Measurements from ENCODE around the gene FRS2. TPM values are rescaled to one million over a fixed set of nuclear protein-coding genes. Genes with fewer than 3 reads are reported as not detected.

The FRS2 gene
- total RNA-seq, 2 donors from 2014 or later, result 4.9 to 14.3 TPM

DNA sequence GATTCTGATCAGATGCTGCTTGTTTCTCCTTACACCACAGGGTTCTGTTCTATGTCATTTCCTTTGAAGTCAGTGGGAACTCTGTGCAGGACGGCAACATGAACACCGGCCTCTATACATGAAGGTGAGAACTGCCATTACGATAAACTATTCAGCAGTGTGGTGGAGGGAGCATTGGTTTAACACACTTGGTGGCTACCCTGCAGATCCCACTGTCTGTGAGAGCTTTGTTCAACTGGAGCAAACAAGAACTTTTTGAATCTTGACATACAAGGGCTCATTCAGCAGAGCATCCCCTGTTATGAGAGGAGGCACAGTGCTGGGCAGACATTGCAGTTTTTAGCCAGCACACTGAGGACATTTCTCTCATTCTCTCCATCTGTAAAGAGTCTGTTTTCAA lies 10.7 kb upstream of the FRS2 start:
- Histone ChIP-seq H3K9me3 (no peaks in the 10 kb centered on the region), H3K27me3 (no peaks in the 10 kb centered on the region), H3K4me3 (no peak overlapping the region), H3K4me1 (no peaks in the 10 kb centered on the region), H3K27ac (no peak overlapping the region), H3K36me3 (replicated peaks in 1 of 2; ENCODE audit: insufficient read depth in 1 of 2, low read depth in 2 of 2) (no peaks in the 10 kb centered on the region)
- no peak for DNase-seq
- intact Hi-C loops (cut with DNase I), result no loop called here
- ATAC-seq, result no peak
- no peak for TF ChIP-seq POLR2A (IDR thresholded peaks at IDR 0.05)
- TF ChIP-seq, protein P1, sequence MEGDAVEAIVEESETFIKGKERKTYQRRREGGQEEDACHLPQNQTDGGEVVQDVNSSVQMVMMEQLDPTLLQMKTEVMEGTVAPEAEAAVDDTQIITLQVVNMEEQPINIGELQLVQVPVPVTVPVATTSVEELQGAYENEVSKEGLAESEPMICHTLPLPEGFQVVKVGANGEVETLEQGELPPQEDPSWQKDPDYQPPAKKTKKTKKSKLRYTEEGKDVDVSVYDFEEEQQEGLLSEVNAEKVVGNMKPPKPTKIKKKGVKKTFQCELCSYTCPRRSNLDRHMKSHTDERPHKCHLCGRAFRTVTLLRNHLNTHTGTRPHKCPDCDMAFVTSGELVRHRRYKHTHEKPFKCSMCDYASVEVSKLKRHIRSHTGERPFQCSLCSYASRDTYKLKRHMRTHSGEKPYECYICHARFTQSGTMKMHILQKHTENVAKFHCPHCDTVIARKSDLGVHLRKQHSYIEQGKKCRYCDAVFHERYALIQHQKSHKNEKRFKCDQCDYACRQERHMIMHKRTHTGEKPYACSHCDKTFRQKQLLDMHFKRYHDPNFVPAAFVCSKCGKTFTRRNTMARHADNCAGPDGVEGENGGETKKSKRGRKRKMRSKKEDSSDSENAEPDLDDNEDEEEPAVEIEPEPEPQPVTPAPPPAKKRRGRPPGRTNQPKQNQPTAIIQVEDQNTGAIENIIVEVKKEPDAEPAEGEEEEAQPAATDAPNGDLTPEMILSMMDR (IDR thresholded peaks at IDR 0.05), result no peak
- 78 to 81% methylated on average over 3 of the region's 3 CpGs for WGBS, 2 donors

DNA sequence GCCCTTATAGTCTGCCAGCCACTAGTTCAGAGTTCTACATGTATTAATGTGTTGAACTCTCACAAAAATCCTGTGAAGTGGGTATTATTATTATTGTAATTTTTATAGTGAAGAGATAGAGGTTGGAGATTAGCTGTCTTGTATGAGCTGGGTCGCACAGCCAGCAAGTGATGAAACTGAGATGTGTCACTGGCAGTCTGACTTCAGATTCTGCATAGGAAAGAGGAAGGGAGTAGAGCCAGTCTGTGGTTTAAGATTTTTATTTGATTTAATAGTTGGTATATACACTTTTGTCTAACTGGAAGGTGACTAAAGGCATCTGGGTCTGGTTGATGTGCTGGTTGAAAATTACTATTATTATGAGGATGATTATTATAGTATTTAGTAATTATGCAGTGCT lies 5.8 kb upstream of the FRS2 start:
- Histone ChIP-seq H3K9me3 (no peaks in the 10 kb centered on the region), H3K27ac (no peak overlapping the region), H3K4me1 (no peaks in the 10 kb centered on the region), H3K4me3 (no peak overlapping the region), H3K36me3 (replicated peaks in 1 of 2; ENCODE audit: insufficient read depth in 1 of 2, low read depth in 2 of 2) (no peaks in the 10 kb centered on the region), H3K27me3 (no peaks in the 10 kb centered on the region)
- DNase-seq (no peak), ATAC-seq (no peak)
- no peak for TF ChIP-seq POLR2A (IDR thresholded peaks at IDR 0.05)
- TF ChIP-seq, protein P1 (IDR thresholded peaks at IDR 0.05), result no peak
- WGBS, 2 donors, result 71 to 75% methylated on average over 1 of the region's 1 CpG
- intact Hi-C loops (cut with DNase I), result no loop called here

DNA sequence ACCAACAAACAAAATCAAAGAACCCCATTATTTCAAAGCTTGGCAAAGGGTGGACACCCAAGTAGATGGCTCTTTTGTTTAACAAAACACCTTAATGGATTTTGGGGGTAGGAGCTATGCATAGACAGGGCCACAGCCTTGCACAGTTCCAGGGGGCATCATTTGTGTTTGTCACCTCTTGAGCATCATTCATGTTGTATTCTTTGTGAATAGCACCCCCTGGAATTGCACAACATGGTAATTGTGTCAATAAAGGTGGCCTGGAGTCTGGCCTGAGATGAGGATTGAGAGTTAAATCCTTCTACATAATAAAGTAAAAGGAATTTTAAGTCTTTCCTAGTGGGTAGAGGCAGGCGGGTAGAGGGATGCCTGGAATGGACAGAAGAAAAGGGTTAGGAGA lies 3.3 kb upstream of the FRS2 start:
- intact Hi-C loops (cut with DNase I), result no loop called here
- DNase-seq (no peak), ATAC-seq (no peak)
- WGBS, 2 donors, result 74 to 85% methylated on average over 1 of the region's 1 CpG
- H3K9me3 ChIP-seq, result no peaks in the 10 kb centered on the region
- H3K27me3 ChIP-seq, result no peaks in the 10 kb centered on the region
- no peaks in the 10 kb centered on the region for H3K36me3 ChIP-seq (replicated peaks in 1 of 2; ENCODE audit: insufficient read depth in 1 of 2, low read depth in 2 of 2)
- no peak overlapping the region for H3K4me3 ChIP-seq
- peaks cover 7% of the 10 kb centered on the region for H3K4me1 ChIP-seq
- TF ChIP-seq, protein P1 (IDR thresholded peaks at IDR 0.05), result no peak
- TF ChIP-seq POLR2A (IDR thresholded peaks at IDR 0.05), result no peak
- no peak overlapping the region for H3K27ac ChIP-seq

DNA sequence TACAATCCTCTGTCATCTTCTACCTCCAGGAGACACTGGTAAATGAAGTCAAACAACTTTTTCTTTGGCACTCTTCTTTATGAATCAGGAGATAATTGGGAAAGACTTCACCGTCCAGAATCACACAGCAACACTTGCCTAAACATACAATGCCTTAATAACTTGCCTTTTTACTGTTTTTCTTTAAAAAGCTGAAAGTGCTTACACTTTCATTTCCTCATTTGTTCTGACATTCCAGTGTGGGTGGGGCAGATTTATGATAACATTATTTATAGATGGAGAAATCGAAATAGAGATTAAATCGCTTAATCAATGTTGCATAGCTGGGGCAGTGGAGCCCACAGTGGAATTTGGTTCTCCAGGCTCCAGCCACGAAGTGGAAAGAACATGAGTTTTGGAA lies 2.8 kb upstream of the FRS2 start:
- Histone ChIP-seq H3K36me3 (replicated peaks in 1 of 2; ENCODE audit: insufficient read depth in 1 of 2, low read depth in 2 of 2) (no peaks in the 10 kb centered on the region), H3K27ac (no peak overlapping the region), H3K4me3 (no peak overlapping the region), H3K9me3 (no peaks in the 10 kb centered on the region), H3K4me1 (peaks cover 12% of the 10 kb centered on the region), H3K27me3 (no peaks in the 10 kb centered on the region)
- DNase-seq, result no peak
- WGBS, 2 donors, result 35 to 39% methylated on average over 4 of the region's 4 CpGs
- intact Hi-C loops (cut with DNase I), result no loop called here
- no peak for ATAC-seq
- TF ChIP-seq, protein P1 (IDR thresholded peaks at IDR 0.05), result no peak
- TF ChIP-seq POLR2A (IDR thresholded peaks at IDR 0.05), result no peak

DNA sequence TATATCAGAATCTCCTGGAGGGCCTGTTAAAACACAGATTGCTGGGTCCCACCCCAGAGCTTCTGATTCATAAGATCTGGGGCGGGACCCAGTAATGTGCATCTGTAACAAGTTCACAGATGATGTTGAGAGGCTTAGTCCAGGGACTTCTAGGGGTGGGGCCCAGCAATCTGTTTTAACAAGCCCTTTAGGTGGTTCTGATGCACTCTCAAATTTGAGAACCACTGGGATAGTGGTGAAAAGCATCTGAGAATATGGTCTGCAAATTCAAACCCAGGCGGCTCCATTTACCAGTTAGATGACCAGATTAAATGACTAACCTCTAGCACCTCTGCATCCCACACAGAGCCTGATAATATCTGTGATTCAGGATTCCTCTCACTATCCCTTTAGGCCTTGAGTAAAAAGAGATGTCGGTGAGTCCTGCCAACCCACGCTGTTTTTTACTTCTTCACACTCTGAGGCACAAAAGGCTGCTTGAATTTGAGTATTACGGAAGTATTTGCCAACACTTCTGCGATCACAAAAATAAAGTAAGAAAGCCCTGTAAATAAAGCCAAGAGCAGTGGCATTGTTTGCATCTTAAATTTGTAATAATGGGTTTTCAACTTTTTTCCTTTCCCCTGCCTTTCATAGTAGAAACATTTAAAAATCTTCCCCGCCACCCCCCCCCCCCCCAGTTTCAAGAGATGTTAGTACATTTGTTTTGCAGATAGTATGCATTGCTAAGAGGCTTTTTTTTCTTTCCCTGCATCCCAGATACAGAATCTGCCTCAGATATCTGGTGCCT lies 1.8 kb upstream of the FRS2 start:
- no peak for TF ChIP-seq POLR2A (IDR thresholded peaks at IDR 0.05)
- TF ChIP-seq, protein P1 (IDR thresholded peaks at IDR 0.05), result no peak
- no peaks in the 10 kb centered on the region for H3K27me3 ChIP-seq
- no peak overlapping the region for H3K4me3 ChIP-seq
- no peaks in the 10 kb centered on the region for H3K9me3 ChIP-seq
- ATAC-seq (no peak), DNase-seq (no peak)
- H3K36me3 ChIP-seq (replicated peaks in 1 of 2; ENCODE audit: insufficient read depth in 1 of 2, low read depth in 2 of 2), result no peaks in the 10 kb centered on the region
- WGBS, 2 donors, result 76 to 79% methylated on average over 7 of the region's 7 CpGs
- intact Hi-C loops (cut with DNase I), result no loop called here
- no peak overlapping the region for H3K27ac ChIP-seq
- H3K4me1 ChIP-seq, result peaks cover 19% of the 10 kb centered on the region
